ENCODE measurements around the gene SPAG4. TPM values are rescaled to one million over a fixed set of nuclear protein-coding genes. Genes with fewer than 3 reads are reported as not detected.

The SPAG4 gene
- total and polyA plus RNA-seq, 2 donors (not counting 1 experiment from before 2014, with no cell fraction given): 4.3 to 6.6 TPM

DNA sequence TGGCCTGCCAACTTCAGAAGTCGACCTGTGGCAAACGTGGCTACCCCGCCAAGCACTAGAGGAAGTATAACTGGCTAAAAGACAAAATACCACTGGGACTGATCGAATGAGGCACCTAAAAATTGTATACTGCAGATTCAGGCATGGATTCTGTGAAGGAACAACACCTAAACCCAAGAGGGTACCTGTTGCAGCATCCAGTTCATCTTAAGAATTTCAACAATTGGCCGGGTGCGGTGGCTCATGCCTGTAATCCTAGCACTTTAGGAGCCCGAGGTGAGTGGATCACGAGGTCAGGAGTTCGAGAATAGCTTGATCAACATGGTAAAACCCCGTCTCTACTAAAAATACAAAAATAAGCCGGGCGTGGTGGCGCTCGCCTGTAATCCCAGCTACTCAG is 27.2 kb upstream of the SPAG4 start:
- Histone ChIP-seq H3K4me3 (replicated peaks in 1 of 4; ENCODE audit: control extremely low read depth in 1 of 4, insufficient read depth in 1 of 4, low read depth in 3 of 4, low read length in 4 of 4) (no peak overlapping the region), H3K27ac (ENCODE audit: insufficient read depth, low read length) (no peak overlapping the region), H3K4me2 (ENCODE audit: extremely low read depth, insufficient read depth, low read length) (no peak overlapping the region), H2AFZ (ENCODE audit: low read length) (no peak overlapping the region), H4K20me1 (ENCODE audit: control insufficient read depth, extremely low read depth, insufficient read depth, low read length) (no peaks in the 10 kb centered on the region), H3K27me3 (ENCODE audit: control insufficient read depth, insufficient read depth, low read length) (no peaks in the 10 kb centered on the region), H3K9me3 (ENCODE audit: control insufficient read depth, insufficient read depth, low read depth, low read length) (no peaks in the 10 kb centered on the region), H3K36me3 (ENCODE audit: control insufficient read depth, insufficient read depth, low read length) (no peaks in the 10 kb centered on the region), H3K4me1 (ENCODE audit: control insufficient read depth, extremely low read depth, insufficient read depth, low read length) (no peaks in the 10 kb centered on the region), H3K79me2 (ENCODE audit: control insufficient read depth, insufficient read depth, low read length) (no peaks in the 10 kb centered on the region), H3K9ac (ENCODE audit: insufficient read depth, low read length) (no peak overlapping the region)
- TF ChIP-seq, protein P1, sequence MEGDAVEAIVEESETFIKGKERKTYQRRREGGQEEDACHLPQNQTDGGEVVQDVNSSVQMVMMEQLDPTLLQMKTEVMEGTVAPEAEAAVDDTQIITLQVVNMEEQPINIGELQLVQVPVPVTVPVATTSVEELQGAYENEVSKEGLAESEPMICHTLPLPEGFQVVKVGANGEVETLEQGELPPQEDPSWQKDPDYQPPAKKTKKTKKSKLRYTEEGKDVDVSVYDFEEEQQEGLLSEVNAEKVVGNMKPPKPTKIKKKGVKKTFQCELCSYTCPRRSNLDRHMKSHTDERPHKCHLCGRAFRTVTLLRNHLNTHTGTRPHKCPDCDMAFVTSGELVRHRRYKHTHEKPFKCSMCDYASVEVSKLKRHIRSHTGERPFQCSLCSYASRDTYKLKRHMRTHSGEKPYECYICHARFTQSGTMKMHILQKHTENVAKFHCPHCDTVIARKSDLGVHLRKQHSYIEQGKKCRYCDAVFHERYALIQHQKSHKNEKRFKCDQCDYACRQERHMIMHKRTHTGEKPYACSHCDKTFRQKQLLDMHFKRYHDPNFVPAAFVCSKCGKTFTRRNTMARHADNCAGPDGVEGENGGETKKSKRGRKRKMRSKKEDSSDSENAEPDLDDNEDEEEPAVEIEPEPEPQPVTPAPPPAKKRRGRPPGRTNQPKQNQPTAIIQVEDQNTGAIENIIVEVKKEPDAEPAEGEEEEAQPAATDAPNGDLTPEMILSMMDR (conservative IDR thresholded peaks at IDR 0.05 in 1 of 2, IDR thresholded peaks at IDR 0.05 in 1 of 2; ENCODE audit: low read depth in 1 of 2, low read length in 2 of 2): no peak
- TF ChIP-seq EZH2 (IDR thresholded peaks at IDR 0.05; ENCODE audit: low read length, missing control alignments): no peak
- DNase-seq (ENCODE audit: low read depth in 2 of 2): no peak

DNA sequence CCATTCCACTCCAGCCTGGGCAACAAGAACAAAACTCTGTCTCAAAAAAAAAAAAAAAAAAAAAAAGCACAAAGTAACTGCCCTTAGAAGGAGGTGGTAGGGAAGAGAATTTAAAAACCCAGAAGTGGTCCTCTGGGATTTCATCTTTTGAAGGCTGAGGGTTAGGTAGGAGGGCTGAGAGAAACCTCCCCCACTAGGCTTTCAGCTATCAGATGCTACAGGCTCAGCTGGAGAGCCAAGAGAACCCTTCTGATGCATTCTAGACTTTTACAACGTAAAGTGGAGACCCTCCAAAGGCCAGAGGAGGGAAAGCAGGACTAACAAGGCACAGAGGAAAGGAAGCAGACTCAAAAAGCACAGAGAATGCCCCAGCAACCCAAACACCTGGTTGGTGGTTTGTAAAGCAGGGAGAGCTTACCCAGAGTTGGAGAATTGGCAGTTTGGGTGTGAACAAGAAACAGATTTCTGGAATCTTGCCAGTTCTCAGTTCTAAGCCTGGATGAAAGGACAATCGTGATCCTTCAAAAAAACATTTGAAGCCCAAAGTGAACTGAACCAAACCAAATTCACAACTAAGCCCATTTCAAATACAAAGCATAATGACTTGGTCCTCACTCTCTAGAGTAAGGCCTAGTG is 23.2 kb upstream of the SPAG4 start:
- DNase-seq (ENCODE audit: low read depth in 2 of 2): no peak
- H3K9me3 ChIP-seq (ENCODE audit: control insufficient read depth, insufficient read depth, low read depth, low read length): no peaks in the 10 kb centered on the region
- no peak for TF ChIP-seq EZH2 (IDR thresholded peaks at IDR 0.05; ENCODE audit: low read length, missing control alignments)
- TF ChIP-seq, protein P1 (conservative IDR thresholded peaks at IDR 0.05 in 1 of 2, IDR thresholded peaks at IDR 0.05 in 1 of 2; ENCODE audit: low read depth in 1 of 2, low read length in 2 of 2): no peak
- H3K4me3 ChIP-seq (replicated peaks in 1 of 4; ENCODE audit: control extremely low read depth in 1 of 4, insufficient read depth in 1 of 4, low read depth in 3 of 4, low read length in 4 of 4): no peak overlapping the region
- H2AFZ ChIP-seq (ENCODE audit: low read length): no peak overlapping the region
- H3K79me2 ChIP-seq (ENCODE audit: control insufficient read depth, insufficient read depth, low read length): no peaks in the 10 kb centered on the region
- no peak overlapping the region for H3K27ac ChIP-seq (ENCODE audit: insufficient read depth, low read length)
- H3K36me3 ChIP-seq (ENCODE audit: control insufficient read depth, insufficient read depth, low read length): no peaks in the 10 kb centered on the region
- H3K4me2 ChIP-seq (ENCODE audit: extremely low read depth, insufficient read depth, low read length): no peak overlapping the region
- H3K27me3 ChIP-seq (ENCODE audit: control insufficient read depth, insufficient read depth, low read length): no peaks in the 10 kb centered on the region
- no peak overlapping the region for H3K9ac ChIP-seq (ENCODE audit: insufficient read depth, low read length)
- no peaks in the 10 kb centered on the region for H4K20me1 ChIP-seq (ENCODE audit: control insufficient read depth, extremely low read depth, insufficient read depth, low read length)
- no peaks in the 10 kb centered on the region for H3K4me1 ChIP-seq (ENCODE audit: control insufficient read depth, extremely low read depth, insufficient read depth, low read length)

DNA sequence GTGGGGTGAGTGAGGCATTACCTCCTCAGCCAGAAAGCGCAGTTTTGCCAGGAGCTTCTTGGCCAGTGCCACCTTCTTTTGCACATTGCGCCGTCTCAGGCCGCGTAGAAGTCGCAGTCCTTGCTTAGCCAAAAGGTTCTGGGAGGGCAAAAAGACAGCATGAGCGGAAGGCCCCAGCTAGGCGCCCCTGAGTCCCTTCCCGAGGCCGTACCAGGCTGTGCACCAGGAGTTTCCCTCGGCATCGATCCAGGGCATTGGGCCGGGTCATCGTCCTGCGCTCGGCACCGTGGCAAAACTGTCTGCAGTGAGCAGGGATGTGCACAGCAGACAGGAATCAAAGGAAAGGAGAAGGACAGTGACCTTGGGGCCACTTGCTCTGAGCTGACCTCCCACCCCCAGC is 20.2 kb upstream of the SPAG4 start:
- no peak for DNase-seq (ENCODE audit: low read depth in 2 of 2)
- H3K4me1 ChIP-seq (ENCODE audit: control insufficient read depth, extremely low read depth, insufficient read depth, low read length): no peaks in the 10 kb centered on the region
- H3K36me3 ChIP-seq (ENCODE audit: control insufficient read depth, insufficient read depth, low read length): no peaks in the 10 kb centered on the region
- H3K4me3 ChIP-seq (replicated peaks in 1 of 4; ENCODE audit: control extremely low read depth in 1 of 4, insufficient read depth in 1 of 4, low read depth in 3 of 4, low read length in 4 of 4): no peak overlapping the region
- no peak for TF ChIP-seq EZH2 (IDR thresholded peaks at IDR 0.05; ENCODE audit: low read length, missing control alignments)
- TF ChIP-seq, protein P1 (conservative IDR thresholded peaks at IDR 0.05 in 1 of 2, IDR thresholded peaks at IDR 0.05 in 1 of 2; ENCODE audit: low read depth in 1 of 2, low read length in 2 of 2): no peak
- H3K9me3 ChIP-seq (ENCODE audit: control insufficient read depth, insufficient read depth, low read depth, low read length): no peaks in the 10 kb centered on the region
- no peak overlapping the region for H2AFZ ChIP-seq (ENCODE audit: low read length)
- H4K20me1 ChIP-seq (ENCODE audit: control insufficient read depth, extremely low read depth, insufficient read depth, low read length): no peaks in the 10 kb centered on the region
- H3K27me3 ChIP-seq (ENCODE audit: control insufficient read depth, insufficient read depth, low read length): peaks cover 7% of the 10 kb centered on the region
- no peaks in the 10 kb centered on the region for H3K79me2 ChIP-seq (ENCODE audit: control insufficient read depth, insufficient read depth, low read length)
- no peak overlapping the region for H3K4me2 ChIP-seq (ENCODE audit: extremely low read depth, insufficient read depth, low read length)
- no peak overlapping the region for H3K27ac ChIP-seq (ENCODE audit: insufficient read depth, low read length)
- H3K9ac ChIP-seq (ENCODE audit: insufficient read depth, low read length): no peak overlapping the region
